ENCODE measurements around the gene LDLRAD3. TPM values are rescaled to one million over a fixed set of nuclear protein-coding genes. Genes with fewer than 3 reads are reported as not detected.

Gene LDLRAD3
- total and polyA plus RNA-seq, 3 donors from 2014 or later = 7.1 to 14.6 (median 12.0) TPM

GRCh38 chr11:36089920-36090319 lies 146.1 kb downstream of the LDLRAD3 start:
- H3K27me3 ChIP-seq = no peaks in the 10 kb centered on the region
- H3K4me1 ChIP-seq = no peaks in the 10 kb centered on the region

GRCh38 chr11:36090356-36091109 lies 146.7 kb downstream of the LDLRAD3 start:
- WGBS, 2 donors = 82 to 87% methylated on average over 10 of the region's 10 CpGs
- no peaks in the 10 kb centered on the region for H3K27me3 ChIP-seq
- intact Hi-C loops (cut with DNase I; ENCODE audit: low total_unique reads) = no loop called here
- no peak for DNase-seq
- no peaks in the 10 kb centered on the region for H3K36me3 ChIP-seq (ENCODE audit: low read depth, missing control alignments)
- H3K27ac ChIP-seq = no peak overlapping the region
- no peaks in the 10 kb centered on the region for H3K9me3 ChIP-seq
- no peaks in the 10 kb centered on the region for H3K4me1 ChIP-seq
- no peak for TF ChIP-seq POLR2A (IDR thresholded peaks at IDR 0.05)
- no peak for TF ChIP-seq CTCF (IDR thresholded peaks at IDR 0.05)
- H3K4me3 ChIP-seq = no peak overlapping the region

More at GRCh38 chr11:36089920-36090319, 146.1 kb downstream of the LDLRAD3 start:
- intact Hi-C loops (cut with DNase I; ENCODE audit: low total_unique reads) = no loop called here
- Histone ChIP-seq H3K36me3 (ENCODE audit: low read depth, missing control alignments) (no peaks in the 10 kb centered on the region), H3K9me3 (no peaks in the 10 kb centered on the region), H3K27ac (no peak overlapping the region), H3K4me3 (no peak overlapping the region)
- TF ChIP-seq CTCF (IDR thresholded peaks at IDR 0.05) (no peak), POLR2A (IDR thresholded peaks at IDR 0.05) (no peak)
- DNase-seq = no peak

- no peaks in the 10 kb centered on the region for H3K4me1 ChIP-seq
- H3K27ac ChIP-seq = no peak overlapping the region
- H3K27me3 ChIP-seq = no peaks in the 10 kb centered on the region
- H3K4me3 ChIP-seq = no peak overlapping the region
- 46 to 60% methylated on average over 7 of the region's 7 CpGs for WGBS, 2 donors
- H3K36me3 ChIP-seq (ENCODE audit: low read depth, missing control alignments) = no peaks in the 10 kb centered on the region
- H3K9me3 ChIP-seq = no peaks in the 10 kb centered on the region
- intact Hi-C loops (cut with DNase I; ENCODE audit: low total_unique reads) = no loop called here
- TF ChIP-seq POLR2A (IDR thresholded peaks at IDR 0.05) (no peak), CTCF (IDR thresholded peaks at IDR 0.05) (no peak)
- no peak for DNase-seq
Measured at GRCh38 chr11:36091256-36091811, 147.5 kb downstream of the LDLRAD3 start.

GRCh38 chr11:36092314-36093030 lies 148.6 kb downstream of the LDLRAD3 start:
- no peaks in the 10 kb centered on the region for H3K9me3 ChIP-seq
- intact Hi-C loops (cut with DNase I; ENCODE audit: low total_unique reads) = no loop called here
- no peak for DNase-seq
- no peaks in the 10 kb centered on the region for H3K4me1 ChIP-seq
- H3K36me3 ChIP-seq (ENCODE audit: low read depth, missing control alignments) = no peaks in the 10 kb centered on the region
- no peak overlapping the region for H3K27ac ChIP-seq
- TF ChIP-seq CTCF (IDR thresholded peaks at IDR 0.05) (no peak), POLR2A (IDR thresholded peaks at IDR 0.05) (no peak)
- WGBS, 2 donors = 52 to 55% methylated on average over 4 of the region's 4 CpGs
- H3K4me3 ChIP-seq = no peak overlapping the region
- no peaks in the 10 kb centered on the region for H3K27me3 ChIP-seq
